SK-N-SH (cell line): ENCODE data around the gene ECHDC1. TPM values are rescaled to one million over a fixed set of nuclear protein-coding genes. Genes with fewer than 3 reads are reported as not detected.

Source experiments
- CTCF ChIA-PET: fragments of 300-600, 350-600 bp; formaldehyde crosslinking; extraction: SDS; loops from one replicate; lab custom pipeline; 2021; lab: Yijun Ruan, JAX
- POLR2A ChIA-PET: fragments of 350-600 bp; sonication (Branson Sonifier 250); formaldehyde crosslinking; extraction: SDS; loops from one replicate; lab custom pipeline; 2020; ENCODE audit warnings: antibody characterized with exemption, inconsistent platforms; lab: Yijun Ruan, JAX
- DNase-seq: peaks from one replicate; pipeline ENCODE4 v3.0.0; 2012
- H2AFZ ChIP-seq: fragments of 200-600 bp; sonication (generic); 2 replicates; pipeline ENCODE4 v1.8.1; 2016; ENCODE audit warnings: antibody characterized with exemption, mild to moderate bottlenecking, low read depth
- H3F3A ChIP-seq: fragments of 200-600 bp; sonication (generic); replicated peaks from 2 replicates; pipeline ENCODE3; 2016; ENCODE audit warnings: antibody characterized with exemption, mild to moderate bottlenecking; ENCODE audit not compliant: insufficient read depth
- H3K27ac ChIP-seq, 2 experiments: fragments of 200-500 bp in 1 of 2; fragments of 200-600 bp in 1 of 2; sonication (Bioruptor generic) in 1 of 2; sonication (generic), shearing (Covaris generic) in 1 of 2; 2 replicates each; pipeline versions ENCODE4 v1.5.1 to v1.6.1; 2014 to 2016; ENCODE audit warnings: low read depth in 2 of 2, inconsistent platforms in 1 of 2, low read length in 1 of 2, mild to moderate bottlenecking in 1 of 2, mixed read lengths in 1 of 2
- H3K27me3 ChIP-seq: fragments of 200-600 bp; sonication (generic), shearing (Covaris generic); 2 replicates; pipeline ENCODE4 v1.6.1; 2016; ENCODE audit warnings: mixed run types; ENCODE audit not compliant: insufficient read depth
- H3K36me3 ChIP-seq, 2 experiments: fragments of 200-500 bp in 1 of 2; fragments of 200-600 bp in 1 of 2; sonication (Bioruptor generic) in 1 of 2; sonication (generic) in 1 of 2; replicated peaks in 1 of 2; 2 replicates each; pipeline versions ENCODE3 to v1.5.1; 2014 to 2016; ENCODE audit warnings: low read length in 1 of 2, mild to moderate bottlenecking in 1 of 2; ENCODE audit not compliant: insufficient read depth in 2 of 2, control insufficient read depth in 1 of 2
- H3K4me1 ChIP-seq, 2 experiments: fragments of 200-500 bp in 1 of 2; fragments of 200-600 bp in 1 of 2; sonication (Bioruptor generic) in 1 of 2; sonication (generic), shearing (Covaris generic) in 1 of 2; 2 replicates each; pipeline versions ENCODE4 v1.5.1 to v1.6.1; 2014 to 2016; ENCODE audit warnings: low read depth in 1 of 2, low read length in 1 of 2, mixed run types in 1 of 2; ENCODE audit not compliant: insufficient read depth in 2 of 2, control insufficient read depth in 1 of 2
- H3K4me2 ChIP-seq: fragments of 200-600 bp; sonication (generic), shearing (Covaris generic); 2 replicates; pipeline ENCODE4 v1.6.1; 2017; ENCODE audit warnings: mixed run types
- H3K4me3 ChIP-seq, 2 experiments: fragments of 200-500 bp in 1 of 2; fragments of 200-600 bp in 1 of 2; sonication (Bioruptor generic) in 1 of 2; sonication (generic), shearing (Covaris generic) in 1 of 2; 2 replicates each; pipeline versions ENCODE4 v1.5.1 to v1.8.1; 2014 to 2016; ENCODE audit warnings: low read depth in 2 of 2, inconsistent platforms in 1 of 2, low read length in 1 of 2, mild to moderate bottlenecking in 1 of 2, mixed read lengths in 1 of 2, moderate library complexity in 1 of 2
- H3K79me2 ChIP-seq: fragments of 200-600 bp; sonication (generic); 2 replicates; pipeline ENCODE4 v1.8.1; 2017; ENCODE audit warnings: mild to moderate bottlenecking; ENCODE audit not compliant: insufficient read depth
- H3K9ac ChIP-seq: fragments of 200-600 bp; sonication (generic); 2 replicates; pipeline ENCODE4 v1.6.1; 2017; ENCODE audit warnings: mixed run types
- H3K9me2 ChIP-seq: fragments of 200-600 bp; sonication (generic); 2 replicates; pipeline ENCODE4 v1.6.1; 2017; ENCODE audit warnings: mixed run types
- H3K9me3 ChIP-seq: fragments of 200-600 bp; sonication (generic); 2 replicates; pipeline ENCODE4 v1.6.1; 2017; ENCODE audit warnings: mixed run types, mild to moderate bottlenecking, moderate library complexity
- H4K20me1 ChIP-seq: fragments of 200-600 bp; sonication (generic); 2 replicates; pipeline ENCODE4 v1.6.1; 2017; ENCODE audit warnings: mild to moderate bottlenecking, mixed run types; ENCODE audit not compliant: insufficient read depth
- CHD2 ChIP-seq: fragments of 150-350 bp; IDR thresholded peaks from 2 replicates; pipeline ENCODE4 v1.6.1; 2018; ENCODE audit warnings: low read length; ENCODE audit not compliant: partially characterized antibody
- CTCF ChIP-seq: fragments of 200-600 bp; sonication (generic); IDR thresholded peaks from 2 replicates; pipeline ENCODE4 v1.6.1; 2017; ENCODE audit warnings: antibody characterized with exemption, mild to moderate bottlenecking, moderate library complexity
- FOXJ3 ChIP-seq: sonication (generic); formaldehyde crosslinking; IDR thresholded peaks from 2 replicates; pipeline ENCODE4 v1.5.1; 2020; ENCODE audit warnings: mild to moderate bottlenecking, missing genetic modification reagents
- GATA2 ChIP-seq: sonication (generic); formaldehyde crosslinking; IDR thresholded peaks from 2 replicates; pipeline ENCODE4 v1.5.0; 2020; ENCODE audit warnings: mild to moderate bottlenecking, missing genetic modification reagents
- JUND ChIP-seq: IDR thresholded peaks from 2 replicates; pipeline ENCODE4 v1.4.0; 2012
- MXI1 ChIP-seq: IDR thresholded peaks from 2 replicates; pipeline ENCODE4 v1.6.1; 2012; ENCODE audit warnings: mild to moderate bottlenecking, low read depth, low read length, improper control_type of control experiment
- POLR2AphosphoS5 ChIP-seq: IDR thresholded peaks from 2 replicates; pipeline ENCODE4 v1.6.1; 2012; ENCODE audit warnings: low read depth, low read length
- RCOR1 ChIP-seq: fragments of 150-350 bp; IDR thresholded peaks from 2 replicates; pipeline ENCODE4 v1.6.1; 2017; ENCODE audit warnings: antibody characterized with exemption, low read length
- TAF1 ChIP-seq: IDR thresholded peaks from 2 replicates; pipeline ENCODE4 v1.6.1; 2012; ENCODE audit warnings: low read depth, mild to moderate bottlenecking, low read length, moderate library complexity, borderline replicate concordance
- TCF12 ChIP-seq: IDR thresholded peaks from 2 replicates; pipeline ENCODE4 v1.4.0; 2012
- YY1 ChIP-seq: IDR thresholded peaks from 2 replicates; pipeline ENCODE4 v1.4.0; 2012; ENCODE audit warnings: low read depth, mild to moderate bottlenecking
- ZBTB33 ChIP-seq: IDR thresholded peaks from 2 replicates; pipeline ENCODE4 v1.4.0; 2012; ENCODE audit warnings: low read depth, borderline replicate concordance
- WGBS: methylation state at CpG from one replicate; pipeline ENCODE4 v1.1.6; 2017; ENCODE audit warnings: low lambda C conversion rate; 5-methylcytosine and 5-hydroxymethylcytosine counted together
- polyA plus RNA-seq, 3 experiments: library from polyadenylated mRNA; depleted of rRNA; stranded (reverse); fragments of >200 nt; gene quantifications; 2 replicates each; pipeline ENCODE4 v1.2.3, GENCODE V29; 2012

ECHDC1 gene
- polyA plus RNA-seq, 1 of the 3 experiments (the other 2 are of a cell fraction) = 23.3 TPM

GRCh38 chr6:127291495-127291894 lies 51.9 kb downstream of the ECHDC1 start:
- Histone ChIP-seq H4K20me1 (peaks cover 11% of the 10 kb centered on the region; the same call in 1 of the 2 replicates), H3K4me2 (no peak overlapping the region), H3K9me3 (no peaks in the 10 kb centered on the region), H3K79me2 (peaks cover 17% of the 10 kb centered on the region), H2AFZ (no peak overlapping the region), H3K4me3 (no peak overlapping the region), H3K27me3 (no peaks in the 10 kb centered on the region), H3K27ac (no peak overlapping the region), H3K36me3 (peaks cover 72 to 78% of the 10 kb centered on the region in 2 experiments), H3K4me1 (no peaks in the 10 kb centered on the region), H3K9me2 (peaks cover 3% of the 10 kb centered on the region; the same call in 1 of the 2 replicates), H3K9ac (no peak overlapping the region), H3F3A (peaks cover 7% of the 10 kb centered on the region)
- TF ChIP-seq TCF12 = no peak
- no peak for TF ChIP-seq MXI1
- TF ChIP-seq YY1 = no peak
- no peak for TF ChIP-seq TAF1
- no peak for TF ChIP-seq GATA2 (CRISPR knock-in tag)
- no peak for TF ChIP-seq CTCF
- no peak for TF ChIP-seq ZBTB33
- no peak for TF ChIP-seq FOXJ3 (CRISPR knock-in tag)
- no peak for TF ChIP-seq CHD2
- DNase-seq = no peak
- POLR2A ChIA-PET = interaction anchor here (0.7 to 1.2 kb wide), 2 partner anchors 25 to 215 kb away, joined by 3 read pairs; partner anchors contain the start of gene RNF146
- 94% methylated on average over 5 of the region's 5 CpGs for WGBS
- CTCF ChIA-PET = interaction anchor here (1.4 to 4.2 kb wide), 4 partner anchors 11 to 247 kb away, joined by 3 to 23 read pairs (median 9); partner anchors contain the start of gene RNF146

GRCh38 chr6:127290391-127291265 lies 52.8 kb downstream of the ECHDC1 start:
- POLR2A ChIA-PET = no interaction called here
- H3K79me2 ChIP-seq = peaks cover 17% of the 10 kb centered on the region

More at GRCh38 chr6:127290391-127291265, 52.8 kb downstream of the ECHDC1 start:
- WGBS = 89% methylated on average over 4 of the region's 4 CpGs
- Histone ChIP-seq H3K4me1 (no peaks in the 10 kb centered on the region), H3K36me3 (peaks cover 73 to 82% of the 10 kb centered on the region in 2 experiments), H2AFZ (no peak overlapping the region), H3K4me2 (no peak overlapping the region), H3K27me3 (no peaks in the 10 kb centered on the region), H3K9me3 (no peaks in the 10 kb centered on the region), H3K4me3 (no peak overlapping the region), H3F3A (peaks cover 7% of the 10 kb centered on the region), H3K9me2 (peaks cover 3% of the 10 kb centered on the region; the same call in 1 of the 2 replicates)
- no peak for DNase-seq
- TF ChIP-seq FOXJ3 (CRISPR knock-in tag) (no peak), RCOR1 (no peak), POLR2AphosphoS5 (no peak), JUND (no peak)
- TF ChIP-seq, all 33 proteins: peak for 0
- Histone ChIP-seq H3K9ac (no peak overlapping the region), H4K20me1 (peaks cover 11% of the 10 kb centered on the region; the same call in 1 of the 2 replicates), H3K27ac (no peak overlapping the region; a peak in 1 of 4 replicates)
- CTCF ChIA-PET = interaction anchor here (1.4 to 4.2 kb wide), 5 partner anchors 12 to 248 kb away, joined by 3 to 23 read pairs (median 8); partner anchors contain the start of gene RNF146
